HCT116 (cell line): ENCODE data around the gene SGK1. TPM values are rescaled to one million over a fixed set of nuclear protein-coding genes. Genes with fewer than 3 reads are reported as not detected.

Source experiments
- ATAC-seq: fragments of 200-7000 bp; cut with Tn5 transposase; 2 replicates; pipeline ENCODE4 v1.9.1; 2020; ENCODE audit warnings: mild to moderate bottlenecking, moderate library complexity
- BruUV-seq: library from RNA; stranded (reverse); fragments of 400-500 nt; replicated peaks from 2 replicates; lab custom pipeline; 2021; lab: Mats Ljungman, UMichigan
- CTCF ChIA-PET: fragments of 300-600 bp; sonication (Branson Sonifier 250); formaldehyde crosslinking; loops from one replicate; lab custom pipeline; 2021; ENCODE audit warnings: antibody characterized with exemption; lab: Charles Lee
- POLR2A ChIA-PET: fragments of 300-600, 350-600 bp; sonication (Branson Sonifier 250); formaldehyde crosslinking; loops from one replicate; lab custom pipeline; 2021; ENCODE audit warnings: antibody characterized with exemption; lab: Charles Lee
- RAD21 ChIA-PET, 2 experiments: fragments of 300-600 bp; sonication (Branson Sonifier 250); formaldehyde crosslinking; loops; one replicate each; lab custom pipeline; 2023; ENCODE audit warnings: low total read pairs in 2 of 2; ENCODE audit not compliant: uncharacterized antibody in 2 of 2, unreplicated experiment in 2 of 2, low non-redundant PET in 1 of 2; lab: Charles Lee
- DNase-seq: peaks from one replicate; pipeline ENCODE4 v3.0.0-alpha.2; 2010; ENCODE audit warnings: low read depth, low spot score
- H2AFZ ChIP-seq: fragments of 200-600 bp; shearing (Covaris generic), sonication (generic); 2 replicates; pipeline ENCODE4 v1.6.1; 2017; ENCODE audit warnings: low read depth, mixed run types, mixed read lengths, antibody characterized with exemption, low read length; ENCODE audit not compliant: poor library complexity, severe bottlenecking
- H3K27ac ChIP-seq: 2 replicates; pipeline ENCODE4 v1.5.1; 2012; ENCODE audit warnings: low read depth, low read length
- H3K27me3 ChIP-seq: fragments of 200-600 bp; sonication (generic); 2 replicates; pipeline ENCODE4 v1.6.1; 2016; ENCODE audit warnings: mixed run types, low read length, mixed read lengths; ENCODE audit not compliant: insufficient read depth
- H3K36me3 ChIP-seq, 2 experiments: fragments of 200-500 bp in 1 of 2; fragments of 200-600 bp in 1 of 2; sonication (Bioruptor generic) in 1 of 2; sonication (generic) in 1 of 2; 2 replicates each; pipeline versions ENCODE4 v1.5.1 to v1.6.1; 2014 to 2016; ENCODE audit warnings: low read length in 2 of 2, inconsistent platforms in 1 of 2, mixed read lengths in 1 of 2, mixed run types in 1 of 2; ENCODE audit not compliant: insufficient read depth in 2 of 2, control insufficient read depth in 1 of 2
- H3K4me1 ChIP-seq, 2 experiments: fragments of 200-600 bp in 1 of 2; sonication (generic) in 1 of 2; 2 replicates each; pipeline versions ENCODE4 v1.5.1 to v1.6.1; 2012 to 2017; ENCODE audit warnings: low read length in 2 of 2, inconsistent platforms in 1 of 2, mild to moderate bottlenecking in 1 of 2, mixed read lengths in 1 of 2, mixed run types in 1 of 2, moderate library complexity in 1 of 2; ENCODE audit not compliant: insufficient read depth in 2 of 2, control insufficient read depth in 1 of 2
- H3K4me2 ChIP-seq: fragments of 200-600 bp; sonication (generic); 2 replicates; pipeline ENCODE4 v1.6.1; 2017; ENCODE audit warnings: mixed run types, low read length, mixed read lengths
- H3K4me3 ChIP-seq, 2 experiments: fragments of 200-600 bp in 1 of 2; sonication (generic) in 1 of 2; replicated peaks in 1 of 2; 2 replicates each; pipeline ENCODE4 v1.5.1; 2011 to 2016; ENCODE audit warnings: low read length in 2 of 2, control low read depth in 1 of 2, low read depth in 1 of 2, mild to moderate bottlenecking in 1 of 2, mixed read lengths in 1 of 2, mixed run types in 1 of 2
- H3K79me2 ChIP-seq: fragments of 200-600 bp; sonication (generic); 2 replicates; pipeline ENCODE4 v1.6.1; 2017; ENCODE audit warnings: mild to moderate bottlenecking, mixed run types, low read length, moderate library complexity, mixed read lengths; ENCODE audit not compliant: insufficient read depth
- H3K9ac ChIP-seq: fragments of 200-600 bp; sonication (generic); 2 replicates; pipeline ENCODE4 v1.6.1; 2016; ENCODE audit warnings: low read length, mixed read lengths
- H3K9me2 ChIP-seq: fragments of 200-600 bp; sonication (generic), shearing (Covaris generic); 2 replicates; pipeline ENCODE4 v1.6.1; 2017; ENCODE audit warnings: mixed run types, mild to moderate bottlenecking, moderate library complexity; ENCODE audit not compliant: insufficient read depth
- H3K9me3 ChIP-seq, 2 experiments: fragments of 200-500 bp in 1 of 2; fragments of 200-600 bp in 1 of 2; sonication (Bioruptor generic) in 1 of 2; sonication (generic) in 1 of 2; 2 replicates each; pipeline ENCODE4 v1.6.1; 2014 to 2017; ENCODE audit warnings: low read length in 2 of 2, mixed read lengths in 2 of 2, inconsistent platforms in 1 of 2, low read depth in 1 of 2, mild to moderate bottlenecking in 1 of 2, mixed run types in 1 of 2, moderate library complexity in 1 of 2; ENCODE audit not compliant: control insufficient read depth in 1 of 2, insufficient read depth in 1 of 2
- H4K20me1 ChIP-seq: fragments of 200-600 bp; sonication (generic), shearing (Covaris generic); 2 replicates; pipeline ENCODE4 v1.6.1; 2017; ENCODE audit warnings: mixed run types, mild to moderate bottlenecking, moderate library complexity; ENCODE audit not compliant: insufficient read depth
- CBX3 ChIP-seq: IDR thresholded peaks from 2 replicates; pipeline ENCODE4 v1.6.1; 2012; ENCODE audit warnings: low read depth
- EGR1 ChIP-seq: IDR thresholded peaks from 2 replicates; pipeline ENCODE4 v1.6.1; 2012; ENCODE audit warnings: low read depth
- EZH2phosphoT487 ChIP-seq: fragments of 200-600 bp; IDR thresholded peaks from 2 replicates; pipeline ENCODE4 v1.6.1; 2018; ENCODE audit warnings: antibody characterized with exemption, borderline replicate concordance
- FOSL1 ChIP-seq: IDR thresholded peaks from 2 replicates; pipeline ENCODE4 v1.6.1; 2012; ENCODE audit warnings: low read depth
- POLR2A ChIP-seq: IDR thresholded peaks from 2 replicates; pipeline ENCODE4 v1.7.0; 2011; ENCODE audit warnings: borderline replicate concordance; ENCODE audit not compliant: insufficient read depth, insufficient read length; ENCODE audit errors: extremely low read depth
- RAD21 ChIP-seq: IDR thresholded peaks from 2 replicates; pipeline ENCODE4 v1.6.1; 2012; ENCODE audit warnings: low read depth, mild to moderate bottlenecking
- intact Hi-C: fragments of 100-400 bp; cut with micrococcal nuclease; formaldehyde crosslinking; loops from 2 replicates; pipeline ENCODE4 v1.10.0; 2022
- total RNA-seq: library from RNA; stranded (reverse); gene quantifications from one replicate; pipeline ENCODE4 v1.2.1, GENCODE V29; 2021; ENCODE audit not compliant: unreplicated experiment
- TF ChIP-seq, protein P1 (sequence below): IDR thresholded peaks from 2 replicates; pipeline ENCODE4 v1.6.1; 2011; ENCODE audit warnings: mild to moderate bottlenecking, low read length, moderate library complexity; ENCODE audit not compliant: insufficient replicate concordance; ENCODE audit errors: extremely low read depth
- TF ChIP-seq, protein P2 (sequence below), 3 experiments: fragments of 200-600 bp in 1 of 3; sonication (generic) in 1 of 3; IDR thresholded peaks in 2 of 3; conservative IDR thresholded peaks in 1 of 3; 2 replicates each; pipeline ENCODE4 v1.5.1; 2012 to 2017; ENCODE audit warnings: low read depth in 2 of 3, low read length in 2 of 3, antibody characterized with exemption in 1 of 3, borderline replicate concordance in 1 of 3, control low read depth in 1 of 3, mild to moderate bottlenecking in 1 of 3, mixed read lengths in 1 of 3, mixed run types in 1 of 3, moderate library complexity in 1 of 3; ENCODE audit not compliant: insufficient read depth in 1 of 3
- TF ChIP-seq, protein P3 (sequence below): IDR thresholded peaks from 2 replicates; pipeline ENCODE4 v1.6.1; 2012; ENCODE audit warnings: low read depth
- TF ChIP-seq, protein P4 (sequence below): IDR thresholded peaks from 2 replicates; pipeline ENCODE4 v1.6.1; 2012

The SGK1 gene
- total RNA-seq, 1 experiment from 2014 or later: 4.5 TPM

DNA sequence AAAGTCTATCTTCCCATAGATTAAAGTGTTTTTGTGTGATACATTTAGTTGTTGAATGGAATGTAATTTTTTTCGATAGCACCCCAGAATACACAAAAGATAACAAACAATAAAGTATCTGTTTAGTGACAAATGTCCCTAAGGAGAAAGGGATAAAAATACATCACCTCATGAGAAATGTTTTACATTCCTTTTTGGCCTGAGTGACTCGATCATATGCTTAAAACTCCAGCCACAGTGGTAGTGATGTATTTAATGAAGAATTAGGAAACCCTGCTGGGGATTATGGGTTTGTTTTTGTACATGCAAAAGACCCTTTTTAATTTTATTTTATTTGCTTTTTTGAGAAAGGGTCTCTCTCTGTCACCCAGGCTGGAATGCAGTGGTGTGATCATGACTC is 4.3 kb upstream of the SGK1 start:
- intact Hi-C loops: no loop called here
- H3K9me2 ChIP-seq: no peaks in the 10 kb centered on the region
- peaks cover 0 to 4% of the 10 kb centered on the region in 2 experiments; a peak in 1 of 4 replicates for H3K9me3 ChIP-seq
- no peaks in the 10 kb centered on the region for H4K20me1 ChIP-seq
- no peaks in the 10 kb centered on the region for H3K79me2 ChIP-seq
- ChIA-PET POLR2A (no interaction called here), CTCF (no interaction called here)
- no peak overlapping the region for H3K9ac ChIP-seq
- TF ChIP-seq EGR1: no peak
- TF ChIP-seq, protein P1, sequence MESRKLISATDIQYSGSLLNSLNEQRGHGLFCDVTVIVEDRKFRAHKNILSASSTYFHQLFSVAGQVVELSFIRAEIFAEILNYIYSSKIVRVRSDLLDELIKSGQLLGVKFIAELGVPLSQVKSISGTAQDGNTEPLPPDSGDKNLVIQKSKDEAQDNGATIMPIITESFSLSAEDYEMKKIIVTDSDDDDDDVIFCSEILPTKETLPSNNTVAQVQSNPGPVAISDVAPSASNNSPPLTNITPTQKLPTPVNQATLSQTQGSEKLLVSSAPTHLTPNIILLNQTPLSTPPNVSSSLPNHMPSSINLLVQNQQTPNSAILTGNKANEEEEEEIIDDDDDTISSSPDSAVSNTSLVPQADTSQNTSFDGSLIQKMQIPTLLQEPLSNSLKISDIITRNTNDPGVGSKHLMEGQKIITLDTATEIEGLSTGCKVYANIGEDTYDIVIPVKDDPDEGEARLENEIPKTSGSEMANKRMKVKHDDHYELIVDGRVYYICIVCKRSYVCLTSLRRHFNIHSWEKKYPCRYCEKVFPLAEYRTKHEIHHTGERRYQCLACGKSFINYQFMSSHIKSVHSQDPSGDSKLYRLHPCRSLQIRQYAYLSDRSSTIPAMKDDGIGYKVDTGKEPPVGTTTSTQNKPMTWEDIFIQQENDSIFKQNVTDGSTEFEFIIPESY: no peak
- TF ChIP-seq, all 23 proteins: peak for 0
- RAD21 ChIA-PET: no interaction called here
- ATAC-seq: no peak
- H3K27ac ChIP-seq: no peak overlapping the region
- H3K4me2 ChIP-seq: no peak overlapping the region
- H3K4me1 ChIP-seq: no peaks in the 10 kb centered on the region
- no peak for DNase-seq
- no peaks in the 10 kb centered on the region for H3K36me3 ChIP-seq
- no peak overlapping the region for H3K4me3 ChIP-seq
- peaks cover under 1% of the 10 kb centered on the region; the same call in 1 of the 2 replicates for H3K27me3 ChIP-seq
- BruUV-seq: no TSS peak
- H2AFZ ChIP-seq: no peak overlapping the region

DNA sequence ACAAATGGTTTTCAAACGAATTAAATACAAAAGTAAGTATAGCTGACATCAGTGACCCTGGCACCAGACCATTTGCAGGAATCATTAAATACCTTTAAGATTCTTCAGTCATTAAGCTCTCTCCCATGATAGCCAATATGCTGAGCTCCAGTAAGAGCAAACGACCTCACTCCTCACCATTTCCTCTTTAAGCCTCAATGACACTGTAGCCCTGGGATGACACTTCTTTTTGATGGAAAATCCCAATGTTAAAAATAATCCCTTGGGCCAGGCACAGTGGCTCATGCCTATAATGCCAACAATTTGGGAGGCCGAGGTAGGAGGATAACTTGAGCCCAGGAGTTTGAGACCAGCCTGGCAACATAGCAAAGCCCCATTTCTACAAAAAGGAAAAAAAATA is 3.3 kb upstream of the SGK1 start:
- H3K79me2 ChIP-seq: no peaks in the 10 kb centered on the region
- no peak overlapping the region for H3K9ac ChIP-seq
- H3K27ac ChIP-seq: no peak overlapping the region
- H4K20me1 ChIP-seq: no peaks in the 10 kb centered on the region
- no peak overlapping the region for H3K4me3 ChIP-seq
- ChIA-PET RAD21 (no interaction called here), POLR2A (no interaction called here)
- no peaks in the 10 kb centered on the region for H3K36me3 ChIP-seq
- no peak overlapping the region for H3K4me2 ChIP-seq
- BruUV-seq: no TSS peak
- peaks cover 0 to 4% of the 10 kb centered on the region in 2 experiments; a peak in 1 of 4 replicates for H3K9me3 ChIP-seq
- no peak for DNase-seq
- H3K4me1 ChIP-seq: no peaks in the 10 kb centered on the region
- H3K9me2 ChIP-seq: no peaks in the 10 kb centered on the region
- TF ChIP-seq EZH2phosphoT487 (no peak), POLR2A (no peak), CBX3 (no peak), FOSL1 (no peak), RAD21 (no peak)
- TF ChIP-seq, protein P2, sequence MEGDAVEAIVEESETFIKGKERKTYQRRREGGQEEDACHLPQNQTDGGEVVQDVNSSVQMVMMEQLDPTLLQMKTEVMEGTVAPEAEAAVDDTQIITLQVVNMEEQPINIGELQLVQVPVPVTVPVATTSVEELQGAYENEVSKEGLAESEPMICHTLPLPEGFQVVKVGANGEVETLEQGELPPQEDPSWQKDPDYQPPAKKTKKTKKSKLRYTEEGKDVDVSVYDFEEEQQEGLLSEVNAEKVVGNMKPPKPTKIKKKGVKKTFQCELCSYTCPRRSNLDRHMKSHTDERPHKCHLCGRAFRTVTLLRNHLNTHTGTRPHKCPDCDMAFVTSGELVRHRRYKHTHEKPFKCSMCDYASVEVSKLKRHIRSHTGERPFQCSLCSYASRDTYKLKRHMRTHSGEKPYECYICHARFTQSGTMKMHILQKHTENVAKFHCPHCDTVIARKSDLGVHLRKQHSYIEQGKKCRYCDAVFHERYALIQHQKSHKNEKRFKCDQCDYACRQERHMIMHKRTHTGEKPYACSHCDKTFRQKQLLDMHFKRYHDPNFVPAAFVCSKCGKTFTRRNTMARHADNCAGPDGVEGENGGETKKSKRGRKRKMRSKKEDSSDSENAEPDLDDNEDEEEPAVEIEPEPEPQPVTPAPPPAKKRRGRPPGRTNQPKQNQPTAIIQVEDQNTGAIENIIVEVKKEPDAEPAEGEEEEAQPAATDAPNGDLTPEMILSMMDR (IDR thresholded peaks at IDR 0.05 in 2 of 3, conservative IDR thresholded peaks at IDR 0.05 in 1 of 3; ENCODE audit: borderline replicate concordance in 1 of 3, insufficient read depth in 1 of 3, low read depth in 2 of 3, low read length in 2 of 3): no peak
- TF ChIP-seq, protein P3, sequence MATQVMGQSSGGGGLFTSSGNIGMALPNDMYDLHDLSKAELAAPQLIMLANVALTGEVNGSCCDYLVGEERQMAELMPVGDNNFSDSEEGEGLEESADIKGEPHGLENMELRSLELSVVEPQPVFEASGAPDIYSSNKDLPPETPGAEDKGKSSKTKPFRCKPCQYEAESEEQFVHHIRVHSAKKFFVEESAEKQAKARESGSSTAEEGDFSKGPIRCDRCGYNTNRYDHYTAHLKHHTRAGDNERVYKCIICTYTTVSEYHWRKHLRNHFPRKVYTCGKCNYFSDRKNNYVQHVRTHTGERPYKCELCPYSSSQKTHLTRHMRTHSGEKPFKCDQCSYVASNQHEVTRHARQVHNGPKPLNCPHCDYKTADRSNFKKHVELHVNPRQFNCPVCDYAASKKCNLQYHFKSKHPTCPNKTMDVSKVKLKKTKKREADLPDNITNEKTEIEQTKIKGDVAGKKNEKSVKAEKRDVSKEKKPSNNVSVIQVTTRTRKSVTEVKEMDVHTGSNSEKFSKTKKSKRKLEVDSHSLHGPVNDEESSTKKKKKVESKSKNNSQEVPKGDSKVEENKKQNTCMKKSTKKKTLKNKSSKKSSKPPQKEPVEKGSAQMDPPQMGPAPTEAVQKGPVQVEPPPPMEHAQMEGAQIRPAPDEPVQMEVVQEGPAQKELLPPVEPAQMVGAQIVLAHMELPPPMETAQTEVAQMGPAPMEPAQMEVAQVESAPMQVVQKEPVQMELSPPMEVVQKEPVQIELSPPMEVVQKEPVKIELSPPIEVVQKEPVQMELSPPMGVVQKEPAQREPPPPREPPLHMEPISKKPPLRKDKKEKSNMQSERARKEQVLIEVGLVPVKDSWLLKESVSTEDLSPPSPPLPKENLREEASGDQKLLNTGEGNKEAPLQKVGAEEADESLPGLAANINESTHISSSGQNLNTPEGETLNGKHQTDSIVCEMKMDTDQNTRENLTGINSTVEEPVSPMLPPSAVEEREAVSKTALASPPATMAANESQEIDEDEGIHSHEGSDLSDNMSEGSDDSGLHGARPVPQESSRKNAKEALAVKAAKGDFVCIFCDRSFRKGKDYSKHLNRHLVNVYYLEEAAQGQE: no peak
- TF ChIP-seq, protein P4, sequence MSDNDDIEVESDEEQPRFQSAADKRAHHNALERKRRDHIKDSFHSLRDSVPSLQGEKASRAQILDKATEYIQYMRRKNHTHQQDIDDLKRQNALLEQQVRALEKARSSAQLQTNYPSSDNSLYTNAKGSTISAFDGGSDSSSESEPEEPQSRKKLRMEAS: no peak
- TF ChIP-seq, all 23 proteins: peak for 0
- CTCF ChIA-PET: no interaction called here
- H3K27me3 ChIP-seq: peaks cover 3% of the 10 kb centered on the region; the same call in 1 of the 2 replicates
- no peak overlapping the region for H2AFZ ChIP-seq
- intact Hi-C loops: no loop called here
- no peak for ATAC-seq
